MM.1S (cell line): ENCODE measurements around the gene CREB3L2.

ENCODE experiments used
- DNase-seq: peaks from one replicate; pipeline ENCODE4 v3.0.0-alpha.2; 2015
- H2AFZ ChIP-seq: fragments of 300-600 bp; sonication (generic); 2 replicates; pipeline ENCODE4 v1.6.0; 2016; ENCODE audit warnings: antibody characterized with exemption, low read length
- H3F3A ChIP-seq: fragments of 300-600 bp; sonication (generic); 2 replicates; pipeline ENCODE4 v1.6.1; 2016; ENCODE audit warnings: mild to moderate bottlenecking, antibody characterized with exemption, low read length, moderate library complexity, mixed read lengths; ENCODE audit not compliant: insufficient read depth
- H3K27ac ChIP-seq: fragments of 300-600 bp; sonication (generic); 2 replicates; pipeline ENCODE4 v1.5.1; 2016; ENCODE audit warnings: mild to moderate bottlenecking, low read length
- H3K27me3 ChIP-seq: fragments of 300-600 bp; sonication (generic); replicated peaks from 2 replicates; pipeline ENCODE4 v1.6.0; 2016; ENCODE audit warnings: low read length; ENCODE audit not compliant: insufficient read depth
- H3K36me3 ChIP-seq: fragments of 300-600 bp; sonication (generic); replicated peaks from 2 replicates; pipeline ENCODE4 v1.6.1; 2016; ENCODE audit warnings: mild to moderate bottlenecking, low read length, mixed read lengths; ENCODE audit not compliant: insufficient read depth
- H3K4me1 ChIP-seq: fragments of 300-600 bp; sonication (generic); 2 replicates; pipeline ENCODE4 v1.6.1; 2016; ENCODE audit warnings: low read length, mixed read lengths
- H3K4me2 ChIP-seq: fragments of 300-600 bp; sonication (generic); 2 replicates; pipeline ENCODE4 v1.6.0; 2016; ENCODE audit warnings: low read depth, low read length
- H3K4me3 ChIP-seq: fragments of 300-600 bp; sonication (generic); 2 replicates; pipeline ENCODE4 v1.5.1; 2016; ENCODE audit warnings: low read length, mixed read lengths
- H3K79me2 ChIP-seq: fragments of 300-600 bp; sonication (generic); 2 replicates; pipeline ENCODE4 v1.6.1; 2016; ENCODE audit warnings: mixed run types, low read length, mixed read lengths
- H3K9ac ChIP-seq: fragments of 300-600 bp; sonication (generic); 2 replicates; pipeline ENCODE4 v1.6.1; 2016; ENCODE audit warnings: low read length, mixed read lengths
- H3K9me2 ChIP-seq: fragments of 300-600 bp; sonication (generic); replicated peaks from 2 replicates; pipeline ENCODE4 v1.6.1; 2016; ENCODE audit warnings: mild to moderate bottlenecking, low read length, mixed read lengths; ENCODE audit not compliant: insufficient read depth
- H3K9me3 ChIP-seq: fragments of 300-600 bp; sonication (generic); replicated peaks from 2 replicates; pipeline ENCODE4 v1.6.1; 2016; ENCODE audit warnings: mild to moderate bottlenecking, low read length, mixed read lengths; ENCODE audit not compliant: insufficient read depth
- H4K20me1 ChIP-seq: fragments of 300-600 bp; sonication (generic); 2 replicates; pipeline ENCODE4 v1.6.1; 2016; ENCODE audit warnings: mild to moderate bottlenecking, low read length, moderate library complexity, mixed read lengths; ENCODE audit not compliant: insufficient read depth
- CTCF ChIP-seq: fragments of 300-600 bp; sonication (generic); IDR thresholded peaks from 2 replicates; pipeline ENCODE4 v1.5.1; 2016; ENCODE audit warnings: antibody characterized with exemption, low read length, mixed read lengths
- EZH2 ChIP-seq: fragments of 300-600 bp; sonication (generic); optimal IDR thresholded peaks from 2 replicates; pipeline ENCODE3; 2017; ENCODE audit warnings: low read depth, mild to moderate bottlenecking, antibody characterized with exemption, low read length, mixed read lengths
- EZH2phosphoT487 ChIP-seq: fragments of 300-600 bp; sonication (generic); IDR thresholded peaks from 2 replicates; pipeline ENCODE4 v1.6.1; 2018; ENCODE audit warnings: antibody characterized with exemption, low read length

CREB3L2 gene

GRCh38 chr7:137916564-137916963, 85.3 kb downstream of the CREB3L2 start:
- no peak for DNase-seq
- no peaks in the 10 kb centered on the region for H3K4me1 ChIP-seq
- H2AFZ ChIP-seq, result no peak overlapping the region
- no peaks in the 10 kb centered on the region for H3K9me3 ChIP-seq
- no peak overlapping the region for H3K27ac ChIP-seq
- no peaks in the 10 kb centered on the region for H3K27me3 ChIP-seq
- no peak overlapping the region for H3K9ac ChIP-seq
- 0 out of 2 replicates have a peak, but pooled peaks cover 6% of the 10 kb centered on the region for H3K36me3 ChIP-seq
- H4K20me1 ChIP-seq, result no peaks in the 10 kb centered on the region
- peaks cover 64% of the 10 kb centered on the region for H3K79me2 ChIP-seq
- H3K9me2 ChIP-seq, result no peaks in the 10 kb centered on the region
- TF ChIP-seq EZH2 (no peak), EZH2phosphoT487 (no peak), CTCF (no peak)
- H3K4me3 ChIP-seq, result no peak overlapping the region
- no peaks in the 10 kb centered on the region for H3F3A ChIP-seq
- no peak overlapping the region for H3K4me2 ChIP-seq

- no peaks in the 10 kb centered on the region for H3K27me3 ChIP-seq
- no peak overlapping the region for H2AFZ ChIP-seq
- H3K79me2 ChIP-seq, result peaks cover 51% of the 10 kb centered on the region
- H3F3A ChIP-seq, result no peaks in the 10 kb centered on the region
- H4K20me1 ChIP-seq, result no peaks in the 10 kb centered on the region
- H3K36me3 ChIP-seq, result peaks cover 12% of the 10 kb centered on the region; the same call in 1 of the 2 replicates
- no peaks in the 10 kb centered on the region for H3K9me2 ChIP-seq
- H3K9ac ChIP-seq, result no peak overlapping the region
- no peak overlapping the region for H3K4me2 ChIP-seq
- no peak overlapping the region for H3K4me3 ChIP-seq
- no peaks in the 10 kb centered on the region for H3K4me1 ChIP-seq
- H3K27ac ChIP-seq, result no peak overlapping the region
- no peaks in the 10 kb centered on the region for H3K9me3 ChIP-seq
- DNase-seq, result no peak
- TF ChIP-seq EZH2phosphoT487, result no peak
- TF ChIP-seq EZH2, result no peak
- TF ChIP-seq CTCF, result no peak
Measured at GRCh38 chr7:137915266-137915665, 86.6 kb downstream of the CREB3L2 start.

GRCh38 chr7:137913985-137914384, 87.9 kb downstream of the CREB3L2 start:
- Histone ChIP-seq H3K9me2 (no peaks in the 10 kb centered on the region), H3K4me2 (no peak overlapping the region), H3K9me3 (no peaks in the 10 kb centered on the region), H3K79me2 (peaks cover 40% of the 10 kb centered on the region), H3K4me1 (no peaks in the 10 kb centered on the region), H2AFZ (no peak overlapping the region), H3K4me3 (no peak overlapping the region), H3K9ac (no peak overlapping the region), H3K36me3 (peaks cover 15% of the 10 kb centered on the region; the same call in 1 of the 2 replicates), H3K27ac (no peak overlapping the region), H4K20me1 (no peaks in the 10 kb centered on the region), H3F3A (no peaks in the 10 kb centered on the region), H3K27me3 (no peaks in the 10 kb centered on the region)
- TF ChIP-seq EZH2phosphoT487, result no peak
- no peak for TF ChIP-seq CTCF
- TF ChIP-seq EZH2, result no peak
- no peak for DNase-seq
